HCT116 (cell line): ENCODE data around the gene RPL41. TPM values are rescaled to one million over a fixed set of nuclear protein-coding genes. Genes with fewer than 3 reads are reported as not detected.

ENCODE experiments used
- ATAC-seq: fragments of 200-7000 bp; cut with Tn5 transposase; 2 replicates; pipeline ENCODE4 v1.9.1; 2020; ENCODE audit warnings: mild to moderate bottlenecking, moderate library complexity
- BruUV-seq: library from RNA; stranded (reverse); fragments of 400-500 nt; replicated peaks from 2 replicates; lab custom pipeline; 2021; lab: Mats Ljungman, UMichigan
- CTCF ChIA-PET: fragments of 300-600 bp; sonication (Branson Sonifier 250); formaldehyde crosslinking; loops from one replicate; lab custom pipeline; 2021; ENCODE audit warnings: antibody characterized with exemption; lab: Charles Lee
- POLR2A ChIA-PET: fragments of 300-600, 350-600 bp; sonication (Branson Sonifier 250); formaldehyde crosslinking; loops from one replicate; lab custom pipeline; 2021; ENCODE audit warnings: antibody characterized with exemption; lab: Charles Lee
- RAD21 ChIA-PET, 2 experiments: fragments of 300-600 bp; sonication (Branson Sonifier 250); formaldehyde crosslinking; loops; one replicate each; lab custom pipeline; 2023; ENCODE audit warnings: low total read pairs in 2 of 2; ENCODE audit not compliant: uncharacterized antibody in 2 of 2, unreplicated experiment in 2 of 2, low non-redundant PET in 1 of 2; lab: Charles Lee
- DNase-seq: peaks from one replicate; pipeline ENCODE4 v3.0.0-alpha.2; 2010; ENCODE audit warnings: low read depth, low spot score
- H2AFZ ChIP-seq: fragments of 200-600 bp; shearing (Covaris generic), sonication (generic); 2 replicates; pipeline ENCODE4 v1.6.1; 2017; ENCODE audit warnings: low read depth, mixed run types, mixed read lengths, antibody characterized with exemption, low read length; ENCODE audit not compliant: poor library complexity, severe bottlenecking
- H3K27ac ChIP-seq: 2 replicates; pipeline ENCODE4 v1.5.1; 2012; ENCODE audit warnings: low read depth, low read length
- H3K27me3 ChIP-seq: fragments of 200-600 bp; sonication (generic); 2 replicates; pipeline ENCODE4 v1.6.1; 2016; ENCODE audit warnings: mixed run types, low read length, mixed read lengths; ENCODE audit not compliant: insufficient read depth
- H3K36me3 ChIP-seq, 2 experiments: fragments of 200-500 bp in 1 of 2; fragments of 200-600 bp in 1 of 2; sonication (Bioruptor generic) in 1 of 2; sonication (generic) in 1 of 2; 2 replicates each; pipeline versions ENCODE4 v1.5.1 to v1.6.1; 2014 to 2016; ENCODE audit warnings: low read length in 2 of 2, inconsistent platforms in 1 of 2, mixed read lengths in 1 of 2, mixed run types in 1 of 2; ENCODE audit not compliant: insufficient read depth in 2 of 2, control insufficient read depth in 1 of 2
- H3K4me1 ChIP-seq, 2 experiments: fragments of 200-600 bp in 1 of 2; sonication (generic) in 1 of 2; 2 replicates each; pipeline versions ENCODE4 v1.5.1 to v1.6.1; 2012 to 2017; ENCODE audit warnings: low read length in 2 of 2, inconsistent platforms in 1 of 2, mild to moderate bottlenecking in 1 of 2, mixed read lengths in 1 of 2, mixed run types in 1 of 2, moderate library complexity in 1 of 2; ENCODE audit not compliant: insufficient read depth in 2 of 2, control insufficient read depth in 1 of 2
- H3K4me2 ChIP-seq: fragments of 200-600 bp; sonication (generic); 2 replicates; pipeline ENCODE4 v1.6.1; 2017; ENCODE audit warnings: mixed run types, low read length, mixed read lengths
- H3K4me3 ChIP-seq, 2 experiments: fragments of 200-600 bp in 1 of 2; sonication (generic) in 1 of 2; replicated peaks in 1 of 2; 2 replicates each; pipeline ENCODE4 v1.5.1; 2011 to 2016; ENCODE audit warnings: low read length in 2 of 2, control low read depth in 1 of 2, low read depth in 1 of 2, mild to moderate bottlenecking in 1 of 2, mixed read lengths in 1 of 2, mixed run types in 1 of 2
- H3K79me2 ChIP-seq: fragments of 200-600 bp; sonication (generic); 2 replicates; pipeline ENCODE4 v1.6.1; 2017; ENCODE audit warnings: mild to moderate bottlenecking, mixed run types, low read length, moderate library complexity, mixed read lengths; ENCODE audit not compliant: insufficient read depth
- H3K9ac ChIP-seq: fragments of 200-600 bp; sonication (generic); 2 replicates; pipeline ENCODE4 v1.6.1; 2016; ENCODE audit warnings: low read length, mixed read lengths
- H3K9me2 ChIP-seq: fragments of 200-600 bp; sonication (generic), shearing (Covaris generic); 2 replicates; pipeline ENCODE4 v1.6.1; 2017; ENCODE audit warnings: mixed run types, mild to moderate bottlenecking, moderate library complexity; ENCODE audit not compliant: insufficient read depth
- H3K9me3 ChIP-seq, 2 experiments: fragments of 200-500 bp in 1 of 2; fragments of 200-600 bp in 1 of 2; sonication (Bioruptor generic) in 1 of 2; sonication (generic) in 1 of 2; 2 replicates each; pipeline ENCODE4 v1.6.1; 2014 to 2017; ENCODE audit warnings: low read length in 2 of 2, mixed read lengths in 2 of 2, inconsistent platforms in 1 of 2, low read depth in 1 of 2, mild to moderate bottlenecking in 1 of 2, mixed run types in 1 of 2, moderate library complexity in 1 of 2; ENCODE audit not compliant: control insufficient read depth in 1 of 2, insufficient read depth in 1 of 2
- H4K20me1 ChIP-seq: fragments of 200-600 bp; sonication (generic), shearing (Covaris generic); 2 replicates; pipeline ENCODE4 v1.6.1; 2017; ENCODE audit warnings: mixed run types, mild to moderate bottlenecking, moderate library complexity; ENCODE audit not compliant: insufficient read depth
- CEBPB ChIP-seq: IDR thresholded peaks from 2 replicates; pipeline ENCODE4 v1.6.1; 2012; ENCODE audit warnings: low read depth
- EGR1 ChIP-seq: IDR thresholded peaks from 2 replicates; pipeline ENCODE4 v1.6.1; 2012; ENCODE audit warnings: low read depth
- EZH2phosphoT487 ChIP-seq: fragments of 200-600 bp; IDR thresholded peaks from 2 replicates; pipeline ENCODE4 v1.6.1; 2018; ENCODE audit warnings: antibody characterized with exemption, borderline replicate concordance
- JUND ChIP-seq: IDR thresholded peaks from 2 replicates; pipeline ENCODE4 v1.6.1; 2012
- RAD21 ChIP-seq: IDR thresholded peaks from 2 replicates; pipeline ENCODE4 v1.6.1; 2012; ENCODE audit warnings: low read depth, mild to moderate bottlenecking
- SIN3A ChIP-seq: IDR thresholded peaks from 2 replicates; pipeline ENCODE4 v1.6.1; 2012; ENCODE audit warnings: low read depth
- YY1 ChIP-seq: IDR thresholded peaks from 2 replicates; pipeline ENCODE4 v1.6.1; 2011; ENCODE audit warnings: low read length, low read depth, moderate library complexity, mild to moderate bottlenecking; ENCODE audit not compliant: insufficient replicate concordance; ENCODE audit errors: extremely low read depth
- ZFX ChIP-seq: fragments of 450-650 bp; IDR thresholded peaks from 2 replicates; pipeline ENCODE4 v1.6.1; 2017
- ZNF274 ChIP-seq: fragments of 200-500 bp; sonication (Bioruptor generic); IDR thresholded peaks from 2 replicates; pipeline ENCODE4 v1.6.1; 2014; ENCODE audit warnings: mild to moderate bottlenecking, low read depth, low read length, inconsistent platforms
- intact Hi-C: fragments of 100-400 bp; cut with micrococcal nuclease; formaldehyde crosslinking; loops from 2 replicates; pipeline ENCODE4 v1.10.0; 2022
- total RNA-seq: library from RNA; stranded (reverse); gene quantifications from one replicate; pipeline ENCODE4 v1.2.1, GENCODE V29; 2021; ENCODE audit not compliant: unreplicated experiment
- TF ChIP-seq, protein P1 (sequence below), 3 experiments: fragments of 200-600 bp in 1 of 3; sonication (generic) in 1 of 3; IDR thresholded peaks in 2 of 3; conservative IDR thresholded peaks in 1 of 3; 2 replicates each; pipeline ENCODE4 v1.5.1; 2012 to 2017; ENCODE audit warnings: low read depth in 2 of 3, low read length in 2 of 3, antibody characterized with exemption in 1 of 3, borderline replicate concordance in 1 of 3, control low read depth in 1 of 3, mild to moderate bottlenecking in 1 of 3, mixed read lengths in 1 of 3, mixed run types in 1 of 3, moderate library complexity in 1 of 3; ENCODE audit not compliant: insufficient read depth in 1 of 3
- TF ChIP-seq, protein P2 (sequence below): IDR thresholded peaks from 2 replicates; pipeline ENCODE4 v1.6.1; 2012; ENCODE audit warnings: low read depth

The RPL41 gene
- total RNA-seq, 1 experiment from 2014 or later = 4,327 TPM

DNA sequence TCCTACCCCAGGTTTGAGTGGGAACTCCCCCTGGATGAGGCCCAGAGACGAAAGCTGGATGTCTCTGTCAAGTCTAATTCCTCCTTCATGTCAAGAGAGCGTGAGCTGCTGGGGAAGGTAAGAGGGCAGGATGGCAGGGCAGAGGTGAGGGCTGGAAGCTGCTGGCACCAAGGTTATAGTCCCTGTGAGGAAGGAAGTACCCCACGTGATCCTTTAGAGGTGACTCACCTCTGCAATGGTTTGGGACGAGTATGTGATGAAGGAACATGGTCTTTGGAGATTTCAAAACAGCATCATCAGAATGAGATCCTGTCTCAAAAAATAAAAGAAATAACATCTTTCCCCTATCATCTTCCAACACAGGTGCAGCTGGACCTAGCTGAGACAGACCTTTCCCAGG lies 26.8 kb downstream of the RPL41 start:
- RAD21 ChIA-PET = no interaction called here
- CTCF ChIA-PET = interaction anchor here (1.0 kb wide), 1 partner anchor 9 kb away, joined by 3 read pairs; the partner anchor contains the start of gene MYL6B
- intact Hi-C loops = no loop called here

More for the DNA sequence above, 26.8 kb downstream of the RPL41 start:
- no peak for ATAC-seq
- POLR2A ChIA-PET = interaction anchor here (3.8 kb wide), 1 partner anchor 15 kb away, joined by 14 read pairs; the partner anchor contains the start of gene ESYT1
- TF ChIP-seq CEBPB (no peak), YY1 (no peak), JUND (no peak), RAD21 (no peak), ZNF274 (no peak), ZFX (no peak), EZH2phosphoT487 (no peak), SIN3A (no peak), EGR1 (no peak)
- TF ChIP-seq, protein P1, sequence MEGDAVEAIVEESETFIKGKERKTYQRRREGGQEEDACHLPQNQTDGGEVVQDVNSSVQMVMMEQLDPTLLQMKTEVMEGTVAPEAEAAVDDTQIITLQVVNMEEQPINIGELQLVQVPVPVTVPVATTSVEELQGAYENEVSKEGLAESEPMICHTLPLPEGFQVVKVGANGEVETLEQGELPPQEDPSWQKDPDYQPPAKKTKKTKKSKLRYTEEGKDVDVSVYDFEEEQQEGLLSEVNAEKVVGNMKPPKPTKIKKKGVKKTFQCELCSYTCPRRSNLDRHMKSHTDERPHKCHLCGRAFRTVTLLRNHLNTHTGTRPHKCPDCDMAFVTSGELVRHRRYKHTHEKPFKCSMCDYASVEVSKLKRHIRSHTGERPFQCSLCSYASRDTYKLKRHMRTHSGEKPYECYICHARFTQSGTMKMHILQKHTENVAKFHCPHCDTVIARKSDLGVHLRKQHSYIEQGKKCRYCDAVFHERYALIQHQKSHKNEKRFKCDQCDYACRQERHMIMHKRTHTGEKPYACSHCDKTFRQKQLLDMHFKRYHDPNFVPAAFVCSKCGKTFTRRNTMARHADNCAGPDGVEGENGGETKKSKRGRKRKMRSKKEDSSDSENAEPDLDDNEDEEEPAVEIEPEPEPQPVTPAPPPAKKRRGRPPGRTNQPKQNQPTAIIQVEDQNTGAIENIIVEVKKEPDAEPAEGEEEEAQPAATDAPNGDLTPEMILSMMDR (IDR thresholded peaks at IDR 0.05 in 2 of 3, conservative IDR thresholded peaks at IDR 0.05 in 1 of 3; ENCODE audit: borderline replicate concordance in 1 of 3, insufficient read depth in 1 of 3, low read depth in 2 of 3, low read length in 2 of 3) = no peak
- TF ChIP-seq, protein P2, sequence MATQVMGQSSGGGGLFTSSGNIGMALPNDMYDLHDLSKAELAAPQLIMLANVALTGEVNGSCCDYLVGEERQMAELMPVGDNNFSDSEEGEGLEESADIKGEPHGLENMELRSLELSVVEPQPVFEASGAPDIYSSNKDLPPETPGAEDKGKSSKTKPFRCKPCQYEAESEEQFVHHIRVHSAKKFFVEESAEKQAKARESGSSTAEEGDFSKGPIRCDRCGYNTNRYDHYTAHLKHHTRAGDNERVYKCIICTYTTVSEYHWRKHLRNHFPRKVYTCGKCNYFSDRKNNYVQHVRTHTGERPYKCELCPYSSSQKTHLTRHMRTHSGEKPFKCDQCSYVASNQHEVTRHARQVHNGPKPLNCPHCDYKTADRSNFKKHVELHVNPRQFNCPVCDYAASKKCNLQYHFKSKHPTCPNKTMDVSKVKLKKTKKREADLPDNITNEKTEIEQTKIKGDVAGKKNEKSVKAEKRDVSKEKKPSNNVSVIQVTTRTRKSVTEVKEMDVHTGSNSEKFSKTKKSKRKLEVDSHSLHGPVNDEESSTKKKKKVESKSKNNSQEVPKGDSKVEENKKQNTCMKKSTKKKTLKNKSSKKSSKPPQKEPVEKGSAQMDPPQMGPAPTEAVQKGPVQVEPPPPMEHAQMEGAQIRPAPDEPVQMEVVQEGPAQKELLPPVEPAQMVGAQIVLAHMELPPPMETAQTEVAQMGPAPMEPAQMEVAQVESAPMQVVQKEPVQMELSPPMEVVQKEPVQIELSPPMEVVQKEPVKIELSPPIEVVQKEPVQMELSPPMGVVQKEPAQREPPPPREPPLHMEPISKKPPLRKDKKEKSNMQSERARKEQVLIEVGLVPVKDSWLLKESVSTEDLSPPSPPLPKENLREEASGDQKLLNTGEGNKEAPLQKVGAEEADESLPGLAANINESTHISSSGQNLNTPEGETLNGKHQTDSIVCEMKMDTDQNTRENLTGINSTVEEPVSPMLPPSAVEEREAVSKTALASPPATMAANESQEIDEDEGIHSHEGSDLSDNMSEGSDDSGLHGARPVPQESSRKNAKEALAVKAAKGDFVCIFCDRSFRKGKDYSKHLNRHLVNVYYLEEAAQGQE = no peak
- TF ChIP-seq, all 23 proteins: peak for 0
- no peaks in the 10 kb centered on the region for H3K27me3 ChIP-seq
- DNase-seq = no peak
- no TSS peak for BruUV-seq
- no peak overlapping the region for H3K4me3 ChIP-seq
- H4K20me1 ChIP-seq = no peaks in the 10 kb centered on the region
- H3K36me3 ChIP-seq = peaks cover 32 to 49% of the 10 kb centered on the region in 2 experiments
- H3K4me1 ChIP-seq = peaks cover 0 to 5% of the 10 kb centered on the region in 2 experiments; a peak in 2 of 4 replicates
- no peaks in the 10 kb centered on the region for H3K9me3 ChIP-seq
- no peak overlapping the region for H3K27ac ChIP-seq
- no peak overlapping the region for H3K4me2 ChIP-seq
- no peaks in the 10 kb centered on the region for H3K9me2 ChIP-seq
- no peaks in the 10 kb centered on the region for H3K79me2 ChIP-seq
- H3K9ac ChIP-seq = no peak overlapping the region
- no peak overlapping the region for H2AFZ ChIP-seq
